ENCODE measurements around the gene SLC1A2. TPM values are rescaled to one million over a fixed set of nuclear protein-coding genes. Genes with fewer than 3 reads are reported as not detected.

Gene SLC1A2
- total RNA-seq, 2 donors from 2014 or later, result 0.10 to 0.13 TPM

DNA sequence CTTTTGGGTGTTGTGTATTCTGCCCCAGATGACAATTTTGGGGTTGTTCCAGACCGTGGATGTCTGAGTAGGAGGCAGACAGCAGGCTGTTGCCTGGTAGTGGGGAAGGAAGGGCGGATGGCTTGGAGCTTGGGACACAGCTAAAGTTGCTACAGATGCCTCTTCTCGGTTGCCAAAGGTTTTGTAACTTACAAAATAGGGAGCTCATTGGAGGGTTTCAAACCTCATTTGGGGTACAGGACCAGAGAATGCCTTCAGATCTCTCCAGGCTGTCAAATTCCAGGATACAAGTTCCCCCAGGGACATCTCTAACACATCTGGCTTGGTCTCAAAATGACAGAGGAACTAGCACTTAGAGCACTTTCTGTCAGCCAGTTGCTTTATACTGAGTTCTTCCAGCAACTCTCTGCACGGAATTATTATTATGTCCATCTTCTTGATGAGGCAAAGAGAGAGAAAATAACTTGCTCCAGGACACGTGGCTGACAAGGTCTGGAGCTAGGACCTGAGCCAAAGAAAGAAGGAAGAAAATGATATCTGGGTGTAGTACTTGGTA lies 56.0 kb downstream of the SLC1A2 start:
- no peak for DNase-seq
- Histone ChIP-seq H3K36me3 (no peaks in the 10 kb centered on the region), H3K9me3 (no peaks in the 10 kb centered on the region), H3K4me1 (no peaks in the 10 kb centered on the region), H3K27me3 (no peaks in the 10 kb centered on the region), H3K27ac (no peak overlapping the region), H3K4me3 (no peak overlapping the region), H3K9ac (ENCODE audit: low read depth in 2 of 2, low read length in 2 of 2) (no peak overlapping the region)
- intact Hi-C loops (cut with DNase I), result no loop called here
- TF ChIP-seq, protein P1, sequence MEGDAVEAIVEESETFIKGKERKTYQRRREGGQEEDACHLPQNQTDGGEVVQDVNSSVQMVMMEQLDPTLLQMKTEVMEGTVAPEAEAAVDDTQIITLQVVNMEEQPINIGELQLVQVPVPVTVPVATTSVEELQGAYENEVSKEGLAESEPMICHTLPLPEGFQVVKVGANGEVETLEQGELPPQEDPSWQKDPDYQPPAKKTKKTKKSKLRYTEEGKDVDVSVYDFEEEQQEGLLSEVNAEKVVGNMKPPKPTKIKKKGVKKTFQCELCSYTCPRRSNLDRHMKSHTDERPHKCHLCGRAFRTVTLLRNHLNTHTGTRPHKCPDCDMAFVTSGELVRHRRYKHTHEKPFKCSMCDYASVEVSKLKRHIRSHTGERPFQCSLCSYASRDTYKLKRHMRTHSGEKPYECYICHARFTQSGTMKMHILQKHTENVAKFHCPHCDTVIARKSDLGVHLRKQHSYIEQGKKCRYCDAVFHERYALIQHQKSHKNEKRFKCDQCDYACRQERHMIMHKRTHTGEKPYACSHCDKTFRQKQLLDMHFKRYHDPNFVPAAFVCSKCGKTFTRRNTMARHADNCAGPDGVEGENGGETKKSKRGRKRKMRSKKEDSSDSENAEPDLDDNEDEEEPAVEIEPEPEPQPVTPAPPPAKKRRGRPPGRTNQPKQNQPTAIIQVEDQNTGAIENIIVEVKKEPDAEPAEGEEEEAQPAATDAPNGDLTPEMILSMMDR (IDR thresholded peaks at IDR 0.05), result no peak

DNA sequence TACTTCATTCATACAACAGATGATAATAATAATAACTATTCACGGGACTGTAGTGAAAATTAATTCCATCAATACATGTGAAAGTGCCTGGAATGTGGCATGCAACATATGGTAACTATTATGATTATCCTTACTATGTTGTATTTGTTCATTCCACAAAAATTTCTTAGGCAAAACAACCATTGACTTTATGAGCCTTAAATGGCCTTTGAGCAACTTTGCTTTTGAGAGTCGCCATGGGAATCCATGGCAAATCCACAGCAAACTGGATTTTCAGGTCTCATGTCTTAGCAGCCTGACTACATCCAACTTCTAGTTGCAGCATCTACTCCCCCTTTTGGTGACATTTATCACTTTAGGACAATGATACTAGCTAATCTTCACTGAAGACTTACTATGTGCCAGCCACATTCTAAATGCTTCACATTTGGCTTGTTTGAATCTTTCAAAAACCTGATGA lies 56.8 kb downstream of the SLC1A2 start:
- H3K4me1 ChIP-seq, result no peaks in the 10 kb centered on the region
- H3K4me3 ChIP-seq, result no peak overlapping the region
- H3K27ac ChIP-seq, result no peak overlapping the region
- H3K9me3 ChIP-seq, result no peaks in the 10 kb centered on the region
- intact Hi-C loops (cut with DNase I), result no loop called here
- TF ChIP-seq, protein P1 (IDR thresholded peaks at IDR 0.05), result no peak
- H3K9ac ChIP-seq (ENCODE audit: low read depth in 2 of 2, low read length in 2 of 2), result no peak overlapping the region
- H3K36me3 ChIP-seq, result no peaks in the 10 kb centered on the region
- no peaks in the 10 kb centered on the region for H3K27me3 ChIP-seq
- DNase-seq, result no peak

DNA sequence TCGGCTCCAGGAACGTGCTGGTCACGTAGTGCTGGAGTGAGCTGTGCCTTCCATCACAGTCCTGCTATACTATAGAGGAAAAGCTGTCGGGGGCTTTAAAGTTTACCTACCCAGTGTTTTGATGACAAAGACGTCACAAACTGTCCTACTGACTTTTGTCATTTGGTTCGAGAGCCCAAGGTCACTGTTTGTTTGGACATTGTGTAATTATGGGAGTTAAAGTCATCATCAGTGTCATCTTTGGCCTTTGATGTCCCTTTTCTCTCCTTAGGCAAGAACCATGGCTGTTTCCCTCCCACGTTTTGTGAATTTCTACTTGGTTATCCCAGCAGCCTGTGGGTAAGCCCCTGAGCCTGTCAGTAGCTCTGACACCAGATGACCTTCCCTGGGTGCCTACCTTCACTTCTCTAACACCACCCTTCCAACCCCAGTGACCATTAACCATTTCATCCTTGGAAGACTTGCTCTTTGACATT lies 59.3 kb downstream of the SLC1A2 start:
- DNase-seq, result no peak
- Histone ChIP-seq H3K4me1 (no peaks in the 10 kb centered on the region), H3K27me3 (no peaks in the 10 kb centered on the region), H3K27ac (no peak overlapping the region), H3K36me3 (no peaks in the 10 kb centered on the region), H3K9ac (ENCODE audit: low read depth in 2 of 2, low read length in 2 of 2) (no peak overlapping the region), H3K9me3 (no peaks in the 10 kb centered on the region), H3K4me3 (no peak overlapping the region)
- intact Hi-C loops (cut with DNase I), result no loop called here
- TF ChIP-seq, protein P1 (IDR thresholded peaks at IDR 0.05), result no peak

DNA sequence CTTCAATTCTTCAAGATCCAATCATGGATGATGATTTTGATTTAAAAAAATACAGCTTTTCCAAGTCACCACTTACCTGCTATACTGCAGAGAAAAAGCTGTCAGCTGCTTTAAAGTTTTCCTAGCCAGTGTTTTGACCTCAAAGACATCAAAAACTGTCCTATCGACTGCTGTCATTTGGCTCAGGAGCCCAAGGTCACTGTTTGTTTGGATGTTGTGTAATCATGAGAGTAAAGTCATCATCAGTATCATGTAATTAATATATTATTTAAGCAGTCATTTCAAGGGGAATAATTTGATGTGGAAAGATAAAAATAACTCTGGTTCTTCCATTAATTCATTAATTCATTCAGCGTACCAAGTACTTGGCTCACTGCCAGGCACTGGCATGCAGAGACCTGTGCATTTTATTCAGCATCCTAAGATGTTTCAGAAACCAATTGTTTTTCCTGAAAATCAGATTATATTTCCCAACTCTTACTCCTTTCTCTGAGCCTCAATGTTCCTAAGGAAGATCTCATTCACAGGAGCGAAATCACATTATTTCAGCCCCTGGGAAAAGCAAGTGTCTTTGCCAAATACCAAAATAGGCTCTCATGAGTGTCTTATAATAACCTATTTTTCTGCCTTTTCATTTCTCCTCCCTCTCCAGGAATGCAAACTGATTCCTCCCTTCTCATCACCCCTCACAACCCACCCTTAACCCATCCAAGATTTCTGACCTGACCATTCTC lies 59.9 kb downstream of the SLC1A2 start:
- intact Hi-C loops (cut with DNase I), result no loop called here
- Histone ChIP-seq H3K27me3 (no peaks in the 10 kb centered on the region), H3K27ac (no peak overlapping the region), H3K4me1 (no peaks in the 10 kb centered on the region), H3K36me3 (no peaks in the 10 kb centered on the region), H3K9me3 (no peaks in the 10 kb centered on the region), H3K4me3 (no peak overlapping the region), H3K9ac (ENCODE audit: low read depth in 2 of 2, low read length in 2 of 2) (no peak overlapping the region)
- TF ChIP-seq, protein P1 (IDR thresholded peaks at IDR 0.05), result no peak
- DNase-seq, result no peak

DNA sequence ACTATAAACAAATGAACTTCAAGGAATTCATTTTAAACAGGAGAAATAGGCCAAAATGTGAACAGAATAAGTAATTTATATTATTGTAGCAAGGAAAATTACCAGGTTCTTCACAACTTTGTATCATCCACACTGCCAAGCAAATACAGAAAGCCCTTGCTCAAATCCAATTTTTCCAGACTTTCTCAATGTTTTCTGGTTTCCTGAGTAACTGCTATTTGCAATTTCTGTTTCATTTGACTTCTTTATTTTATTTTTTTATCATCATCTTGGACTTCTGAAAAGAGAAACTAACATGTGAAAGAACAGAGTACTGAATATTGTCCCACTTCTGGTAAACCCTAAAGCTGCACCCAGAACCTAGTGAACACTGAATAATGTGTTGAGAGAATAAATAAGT lies 61.0 kb downstream of the SLC1A2 start:
- H3K4me3 ChIP-seq, result no peak overlapping the region
- intact Hi-C loops (cut with DNase I), result no loop called here
- H3K27ac ChIP-seq, result no peak overlapping the region
- TF ChIP-seq, protein P1 (IDR thresholded peaks at IDR 0.05), result no peak
- H3K36me3 ChIP-seq, result no peaks in the 10 kb centered on the region
- no peaks in the 10 kb centered on the region for H3K4me1 ChIP-seq
- H3K9ac ChIP-seq (ENCODE audit: low read depth in 2 of 2, low read length in 2 of 2), result no peak overlapping the region
- no peak for DNase-seq
- H3K27me3 ChIP-seq, result no peaks in the 10 kb centered on the region
- no peaks in the 10 kb centered on the region for H3K9me3 ChIP-seq
